Measurements from ENCODE around the gene SYNRG. TPM values are rescaled to one million over a fixed set of nuclear protein-coding genes. Genes with fewer than 3 reads are reported as not detected.

The SYNRG gene
- total and polyA plus RNA-seq, 2 donors (not counting 1 experiment from before 2014, with no cell fraction given): 20.4 to 21.5 TPM

GRCh38 chr17:37518826-37519225 lies 90.4 kb downstream of the SYNRG start:
- H2AFZ ChIP-seq (ENCODE audit: low read length): no peak overlapping the region
- H3K4me1 ChIP-seq (ENCODE audit: control insufficient read depth, extremely low read depth, insufficient read depth, low read length): peaks cover 9% of the 10 kb centered on the region
- no peak overlapping the region for H3K4me2 ChIP-seq (ENCODE audit: extremely low read depth, insufficient read depth, low read length)
- no peak overlapping the region for H3K9ac ChIP-seq (ENCODE audit: insufficient read depth, low read length)
- DNase-seq (ENCODE audit: low read depth in 2 of 2): peak in 1 of 2 donors; percentile 35
- H3K79me2 ChIP-seq (ENCODE audit: control insufficient read depth, insufficient read depth, low read length): no peaks in the 10 kb centered on the region
- H3K27ac ChIP-seq (ENCODE audit: insufficient read depth, low read length): no peak overlapping the region
- H4K20me1 ChIP-seq (ENCODE audit: control insufficient read depth, extremely low read depth, insufficient read depth, low read length): no peaks in the 10 kb centered on the region
- peaks cover 5% of the 10 kb centered on the region for H3K36me3 ChIP-seq (ENCODE audit: control insufficient read depth, insufficient read depth, low read length)
- no peak overlapping the region for H3K4me3 ChIP-seq (replicated peaks in 1 of 4; ENCODE audit: control extremely low read depth in 1 of 4, insufficient read depth in 1 of 4, low read depth in 3 of 4, low read length in 4 of 4)
- no peaks in the 10 kb centered on the region for H3K9me3 ChIP-seq (ENCODE audit: control insufficient read depth, insufficient read depth, low read depth, low read length)
- no peaks in the 10 kb centered on the region for H3K27me3 ChIP-seq (ENCODE audit: control insufficient read depth, insufficient read depth, low read length)
- no peak for TF ChIP-seq EZH2 (IDR thresholded peaks at IDR 0.05; ENCODE audit: low read length, missing control alignments)
- TF ChIP-seq, protein P1, sequence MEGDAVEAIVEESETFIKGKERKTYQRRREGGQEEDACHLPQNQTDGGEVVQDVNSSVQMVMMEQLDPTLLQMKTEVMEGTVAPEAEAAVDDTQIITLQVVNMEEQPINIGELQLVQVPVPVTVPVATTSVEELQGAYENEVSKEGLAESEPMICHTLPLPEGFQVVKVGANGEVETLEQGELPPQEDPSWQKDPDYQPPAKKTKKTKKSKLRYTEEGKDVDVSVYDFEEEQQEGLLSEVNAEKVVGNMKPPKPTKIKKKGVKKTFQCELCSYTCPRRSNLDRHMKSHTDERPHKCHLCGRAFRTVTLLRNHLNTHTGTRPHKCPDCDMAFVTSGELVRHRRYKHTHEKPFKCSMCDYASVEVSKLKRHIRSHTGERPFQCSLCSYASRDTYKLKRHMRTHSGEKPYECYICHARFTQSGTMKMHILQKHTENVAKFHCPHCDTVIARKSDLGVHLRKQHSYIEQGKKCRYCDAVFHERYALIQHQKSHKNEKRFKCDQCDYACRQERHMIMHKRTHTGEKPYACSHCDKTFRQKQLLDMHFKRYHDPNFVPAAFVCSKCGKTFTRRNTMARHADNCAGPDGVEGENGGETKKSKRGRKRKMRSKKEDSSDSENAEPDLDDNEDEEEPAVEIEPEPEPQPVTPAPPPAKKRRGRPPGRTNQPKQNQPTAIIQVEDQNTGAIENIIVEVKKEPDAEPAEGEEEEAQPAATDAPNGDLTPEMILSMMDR (conservative IDR thresholded peaks at IDR 0.05 in 1 of 2, IDR thresholded peaks at IDR 0.05 in 1 of 2; ENCODE audit: low read depth in 1 of 2, low read length in 2 of 2): no peak

DNA sequence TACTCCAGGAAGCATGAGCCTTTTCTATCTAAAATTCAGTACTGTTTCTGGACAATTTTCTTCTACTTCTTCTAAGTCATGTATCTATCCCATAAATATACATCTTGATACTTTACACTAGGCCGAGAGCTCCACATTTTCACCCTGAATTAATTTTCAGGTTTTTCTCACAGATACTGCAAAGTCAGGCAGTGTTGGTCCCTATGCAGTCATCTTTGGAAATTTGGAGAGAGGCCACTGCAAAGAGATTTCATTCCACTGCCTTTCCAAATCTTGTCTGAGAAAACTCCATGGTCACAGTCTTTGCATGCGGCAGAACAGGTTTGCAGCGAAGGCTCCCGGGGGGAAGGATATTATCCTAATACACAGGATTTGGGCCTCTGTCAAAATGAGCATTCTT lies 91.3 kb downstream of the SYNRG start:
- Histone ChIP-seq H3K9me3 (ENCODE audit: control insufficient read depth, insufficient read depth, low read depth, low read length) (no peaks in the 10 kb centered on the region), H3K27me3 (ENCODE audit: control insufficient read depth, insufficient read depth, low read length) (no peaks in the 10 kb centered on the region), H3K4me3 (replicated peaks in 1 of 4; ENCODE audit: control extremely low read depth in 1 of 4, insufficient read depth in 1 of 4, low read depth in 3 of 4, low read length in 4 of 4) (no peak overlapping the region), H3K79me2 (ENCODE audit: control insufficient read depth, insufficient read depth, low read length) (peaks cover 7% of the 10 kb centered on the region), H3K4me2 (ENCODE audit: extremely low read depth, insufficient read depth, low read length) (no peak overlapping the region), H2AFZ (ENCODE audit: low read length) (no peak overlapping the region), H3K36me3 (ENCODE audit: control insufficient read depth, insufficient read depth, low read length) (peaks cover 3% of the 10 kb centered on the region), H3K9ac (ENCODE audit: insufficient read depth, low read length) (no peak overlapping the region), H3K27ac (ENCODE audit: insufficient read depth, low read length) (no peak overlapping the region), H3K4me1 (ENCODE audit: control insufficient read depth, extremely low read depth, insufficient read depth, low read length) (peaks cover 9% of the 10 kb centered on the region), H4K20me1 (ENCODE audit: control insufficient read depth, extremely low read depth, insufficient read depth, low read length) (no peaks in the 10 kb centered on the region)
- TF ChIP-seq, protein P1 (conservative IDR thresholded peaks at IDR 0.05 in 1 of 2, IDR thresholded peaks at IDR 0.05 in 1 of 2; ENCODE audit: low read depth in 1 of 2, low read length in 2 of 2): no peak
- TF ChIP-seq EZH2 (IDR thresholded peaks at IDR 0.05; ENCODE audit: low read length, missing control alignments): no peak
- DNase-seq (ENCODE audit: low read depth in 2 of 2): no peak

GRCh38 chr17:37516127-37516571 lies 93.1 kb downstream of the SYNRG start:
- Histone ChIP-seq H3K9me3 (ENCODE audit: control insufficient read depth, insufficient read depth, low read depth, low read length) (no peaks in the 10 kb centered on the region), H3K4me2 (ENCODE audit: extremely low read depth, insufficient read depth, low read length) (no peak overlapping the region), H4K20me1 (ENCODE audit: control insufficient read depth, extremely low read depth, insufficient read depth, low read length) (no peaks in the 10 kb centered on the region), H3K4me3 (replicated peaks in 1 of 4; ENCODE audit: control extremely low read depth in 1 of 4, insufficient read depth in 1 of 4, low read depth in 3 of 4, low read length in 4 of 4) (no peak overlapping the region), H3K4me1 (ENCODE audit: control insufficient read depth, extremely low read depth, insufficient read depth, low read length) (peaks cover 9% of the 10 kb centered on the region), H3K27me3 (ENCODE audit: control insufficient read depth, insufficient read depth, low read length) (no peaks in the 10 kb centered on the region), H3K27ac (ENCODE audit: insufficient read depth, low read length) (no peak overlapping the region), H3K36me3 (ENCODE audit: control insufficient read depth, insufficient read depth, low read length) (peaks cover 13% of the 10 kb centered on the region), H3K9ac (ENCODE audit: insufficient read depth, low read length) (no peak overlapping the region), H3K79me2 (ENCODE audit: control insufficient read depth, insufficient read depth, low read length) (peaks cover 20% of the 10 kb centered on the region), H2AFZ (ENCODE audit: low read length) (no peak overlapping the region)
- TF ChIP-seq, protein P1 (conservative IDR thresholded peaks at IDR 0.05 in 1 of 2, IDR thresholded peaks at IDR 0.05 in 1 of 2; ENCODE audit: low read depth in 1 of 2, low read length in 2 of 2): no peak
- no peak for TF ChIP-seq EZH2 (IDR thresholded peaks at IDR 0.05; ENCODE audit: low read length, missing control alignments)
- peak in 1 of 2 donors; percentile 81 for DNase-seq (ENCODE audit: low read depth in 2 of 2)

Data from fibroblast of lung (primary cell).